ENCODE data around the gene HK2. TPM values are rescaled to one million over a fixed set of nuclear protein-coding genes. Genes with fewer than 3 reads are reported as not detected.

HK2 gene
- polyA plus RNA-seq, 2 of the 4 experiments (the other 2 are of a cell fraction): 0.37 to 1.2 TPM

- H3K9me3 ChIP-seq: no peaks in the 10 kb centered on the region
- H3K4me3 ChIP-seq: no peak overlapping the region
- DNase-seq (ENCODE audit: low read depth in 1 of 2, low spot score in 1 of 2): no peak
- no peak overlapping the region for H3K4me2 ChIP-seq
- ChIA-PET CTCF (interaction anchor here (0.5 to 2.5 kb wide), 4 partner anchors 14 to 199 kb away, joined by 3 to 9 read pairs (median 3); no protein-coding TSS in a partner anchor), POLR2A (no interaction called here)
- FAIRE-seq: no peak
- no peak for TF ChIP-seq ESRRA (IDR thresholded peaks at IDR 0.05; ENCODE audit: borderline replicate concordance, low read length)
- no peak for TF ChIP-seq KDM5A (IDR thresholded peaks at IDR 0.05)
- no peak for TF ChIP-seq PHF8 (IDR thresholded peaks at IDR 0.05; ENCODE audit: borderline replicate concordance, low read depth)
- no peak for TF ChIP-seq PBX3 (IDR thresholded peaks at IDR 0.05)
- no peak for TF ChIP-seq POLR2AphosphoS2 (conservative IDR thresholded peaks at IDR 0.05; ENCODE audit: low read length)
- no peak for TF ChIP-seq SMC3 (IDR thresholded peaks at IDR 0.05)
- TF ChIP-seq FOXS1 (CRISPR knock-in tag; IDR thresholded peaks at IDR 0.05): no peak
- TF ChIP-seq RARB (CRISPR knock-in tag; IDR thresholded peaks at IDR 0.05): no peak
- TF ChIP-seq BHLHE40 (IDR thresholded peaks at IDR 0.05; ENCODE audit: low read depth, low read length): no peak
- no peak for TF ChIP-seq HMGXB4 (CRISPR knock-in tag; IDR thresholded peaks at IDR 0.05; ENCODE audit: borderline replicate concordance)
- TF ChIP-seq SREBF2 (IDR thresholded peaks at IDR 0.05): no peak
- TF ChIP-seq EP300 (IDR thresholded peaks at IDR 0.05): no peak
- TF ChIP-seq CTCF (IDR thresholded peaks at IDR 0.05): no peak
- no peak for TF ChIP-seq FOSL2 (IDR thresholded peaks at IDR 0.05)
- TF ChIP-seq FOSL2 (CRISPR knock-in tag; IDR thresholded peaks at IDR 0.05): no peak
- no peak for TF ChIP-seq JUN (IDR thresholded peaks at IDR 0.05)
- no peak for TF ChIP-seq REST (IDR thresholded peaks at IDR 0.05)
- no peak for TF ChIP-seq MAFK (IDR thresholded peaks at IDR 0.05; ENCODE audit: partially characterized antibody)
- TF ChIP-seq CHD2 (IDR thresholded peaks at IDR 0.05; ENCODE audit: low read length, partially characterized antibody): no peak
- H3K4me1 ChIP-seq: peaks cover 20% of the 10 kb centered on the region; the same call in 2 of the 3 replicates
- ATAC-seq: no peak
- H3K27ac ChIP-seq: no peak overlapping the region
- WGBS (ENCODE audit: missing lambda C conversion rate): 88% methylated on average over 8 of the region's 8 CpGs
Observed at GRCh38 chr2:74890711-74891110, 56.8 kb downstream of the HK2 start.

Data from A549 (cell line).